GM12878 (cell line): Measurements from ENCODE around the gene PELI2.

ENCODE experiments used
- CEBPB ChIP-seq, 2 experiments: fragments of 150-350 bp in 1 of 2; IDR thresholded peaks; 2 replicates each; pipeline ENCODE4 v1.6.1; 2012 to 2014; ENCODE audit warnings: low read depth in 2 of 2, low read length in 2 of 2, borderline replicate concordance in 1 of 2, inconsistent platforms in 1 of 2
- CHD4 ChIP-seq: fragments of 200-600 bp; sonication (generic); IDR thresholded peaks from 2 replicates; pipeline ENCODE4 v1.6.1; 2016; ENCODE audit warnings: mild to moderate bottlenecking
- MXI1 ChIP-seq: fragments of 150-350 bp; IDR thresholded peaks from 2 replicates; pipeline ENCODE4 v1.6.1; 2011; ENCODE audit warnings: low read depth, mild to moderate bottlenecking, inconsistent platforms, low read length, improper control_type of control experiment
- POLR2A ChIP-seq: IDR thresholded peaks from 2 replicates; pipeline ENCODE4 v1.6.1; 2011; ENCODE audit warnings: low read depth, mild to moderate bottlenecking, low read length
- POLR2AphosphoS5 ChIP-seq: IDR thresholded peaks from 2 replicates; pipeline ENCODE4 v1.6.1; 2011; ENCODE audit warnings: mild to moderate bottlenecking, low read length, inconsistent platforms
- TF ChIP-seq, protein P1 (sequence below), 3 experiments: IDR thresholded peaks in 2 of 3; conservative IDR thresholded peaks in 1 of 3; 2 replicates each; pipeline ENCODE4 v1.5.1; 2011; ENCODE audit warnings: low read depth in 3 of 3, low read length in 3 of 3, mild to moderate bottlenecking in 3 of 3, control low read depth in 2 of 3, moderate library complexity in 2 of 3, inconsistent platforms in 1 of 3, mixed read lengths in 1 of 3; ENCODE audit not compliant: control insufficient read depth in 2 of 3, insufficient read depth in 1 of 3; ENCODE audit errors: extremely low read depth in 1 of 3

DNA sequence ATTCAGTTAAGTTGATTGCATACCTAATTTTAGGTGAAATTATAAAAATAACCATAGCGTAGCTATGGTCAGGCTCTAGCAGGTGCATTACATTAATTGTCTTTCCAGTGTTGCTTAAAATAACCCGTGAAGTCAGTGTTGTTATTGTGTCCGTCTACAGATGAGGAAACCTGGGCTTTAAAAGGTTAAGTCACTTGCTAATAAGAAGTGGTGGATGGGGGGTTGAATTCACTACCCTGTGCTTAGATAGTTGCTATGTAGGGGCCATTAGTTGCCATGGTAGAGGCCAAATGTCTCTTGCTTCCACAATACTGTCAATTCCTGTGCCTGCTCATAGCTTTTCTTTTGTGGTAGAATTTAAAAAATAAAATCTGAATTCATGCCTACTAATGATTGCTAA is 174.8 kb downstream of the PELI2 start:
- TF ChIP-seq CEBPB (IDR thresholded peaks at IDR 0.05; ENCODE audit: borderline replicate concordance in 1 of 2, low read depth in 2 of 2, low read length in 2 of 2) = no peak
- TF ChIP-seq, protein P1, sequence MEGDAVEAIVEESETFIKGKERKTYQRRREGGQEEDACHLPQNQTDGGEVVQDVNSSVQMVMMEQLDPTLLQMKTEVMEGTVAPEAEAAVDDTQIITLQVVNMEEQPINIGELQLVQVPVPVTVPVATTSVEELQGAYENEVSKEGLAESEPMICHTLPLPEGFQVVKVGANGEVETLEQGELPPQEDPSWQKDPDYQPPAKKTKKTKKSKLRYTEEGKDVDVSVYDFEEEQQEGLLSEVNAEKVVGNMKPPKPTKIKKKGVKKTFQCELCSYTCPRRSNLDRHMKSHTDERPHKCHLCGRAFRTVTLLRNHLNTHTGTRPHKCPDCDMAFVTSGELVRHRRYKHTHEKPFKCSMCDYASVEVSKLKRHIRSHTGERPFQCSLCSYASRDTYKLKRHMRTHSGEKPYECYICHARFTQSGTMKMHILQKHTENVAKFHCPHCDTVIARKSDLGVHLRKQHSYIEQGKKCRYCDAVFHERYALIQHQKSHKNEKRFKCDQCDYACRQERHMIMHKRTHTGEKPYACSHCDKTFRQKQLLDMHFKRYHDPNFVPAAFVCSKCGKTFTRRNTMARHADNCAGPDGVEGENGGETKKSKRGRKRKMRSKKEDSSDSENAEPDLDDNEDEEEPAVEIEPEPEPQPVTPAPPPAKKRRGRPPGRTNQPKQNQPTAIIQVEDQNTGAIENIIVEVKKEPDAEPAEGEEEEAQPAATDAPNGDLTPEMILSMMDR (IDR thresholded peaks at IDR 0.05 in 2 of 3, conservative IDR thresholded peaks at IDR 0.05 in 1 of 3; ENCODE audit: control insufficient read depth in 2 of 3, extremely low read depth in 1 of 3, insufficient read depth in 1 of 3, low read depth in 3 of 3, low read length in 3 of 3) = no peak
- TF ChIP-seq CHD4 = no peak
- TF ChIP-seq POLR2A = no peak
- no peak for TF ChIP-seq POLR2AphosphoS5
- no peak for TF ChIP-seq MXI1
